GM12891 (cell line): ENCODE data around the gene SLC39A7.
A peak's percentile ranks its signal among the peaks of the same experiment; 100 is the strongest.

Source experiments
- DNase-seq: peaks from one replicate; pipeline ENCODE4 v3.0.0; 2011; ENCODE audit warnings: low spot score; ENCODE audit not compliant: insufficient read length
- FAIRE-seq: peaks from 2 replicates; lab custom pipeline; 2011; peaks lifted over from hg19 to GRCh38; lab: Jason Lieb, UNC
- PAX5 ChIP-seq: IDR thresholded peaks from 2 replicates; pipeline ENCODE4 v1.6.1; 2011; ENCODE audit warnings: low read length, moderate library complexity, mild to moderate bottlenecking; ENCODE audit not compliant: insufficient read depth, severe bottlenecking
- POLR2A ChIP-seq: IDR thresholded peaks from 2 replicates; pipeline ENCODE4 v1.6.1; 2011; ENCODE audit warnings: low read depth, low read length, control low read depth
- POLR2AphosphoS5 ChIP-seq: IDR thresholded peaks from 2 replicates; pipeline ENCODE4 v1.6.1; 2011; ENCODE audit warnings: low read depth, low read length, control low read depth
- POU2F2 ChIP-seq: IDR thresholded peaks from 2 replicates; pipeline ENCODE4 v1.6.1; 2011; ENCODE audit warnings: low read depth, mild to moderate bottlenecking, control low read depth, low read length, moderate library complexity
- SPI1 ChIP-seq: IDR thresholded peaks from 2 replicates; pipeline ENCODE4 v1.6.1; 2011; ENCODE audit warnings: low read depth, low read length, control low read depth
- TAF1 ChIP-seq: IDR thresholded peaks from 2 replicates; pipeline ENCODE4 v1.6.1; 2011; ENCODE audit warnings: low read depth, low read length, control low read depth

SLC39A7 gene

DNA sequence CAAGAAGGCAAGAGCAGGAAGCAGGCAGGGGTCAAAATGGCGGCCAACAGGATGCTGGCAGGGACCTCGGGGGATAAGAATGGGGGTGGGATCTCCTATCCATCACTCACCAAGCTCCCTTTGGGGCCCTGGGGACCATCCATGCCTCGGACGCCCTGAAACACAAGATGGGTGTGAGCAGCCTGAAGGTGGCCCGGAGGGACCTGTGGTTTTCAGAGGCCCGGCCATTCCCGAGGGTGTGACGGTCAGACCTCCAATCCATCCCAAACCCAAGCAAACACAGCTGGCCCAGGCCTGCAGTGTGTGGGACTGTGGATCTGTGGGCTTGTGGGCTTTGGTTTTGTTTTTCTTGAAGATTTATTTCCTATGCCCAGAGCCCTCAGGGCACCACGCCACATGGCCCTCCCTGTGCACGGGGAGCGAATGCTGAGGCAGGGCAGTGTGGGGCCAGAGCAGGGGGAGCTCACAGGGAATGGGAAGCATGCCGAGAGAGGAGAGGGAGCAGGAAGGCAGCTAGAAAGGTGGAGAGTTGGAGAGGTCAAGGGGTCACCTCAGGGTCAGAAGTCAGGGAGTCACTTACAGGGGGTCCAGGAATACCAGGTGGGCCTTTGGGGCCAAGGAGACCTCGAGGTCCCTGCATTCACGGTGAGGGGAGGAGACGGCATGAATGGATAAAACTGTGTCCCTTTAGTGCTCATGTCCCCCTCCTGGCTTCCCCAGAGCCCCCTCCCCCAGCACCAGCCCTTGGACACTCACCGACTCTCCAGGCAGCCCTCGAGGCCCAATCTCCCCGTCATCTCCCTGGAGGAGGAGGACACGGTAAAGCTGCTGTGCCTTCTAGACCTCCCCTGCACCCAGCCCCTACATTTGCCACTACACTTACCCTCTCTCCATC lies 22.9 kb upstream of the SLC39A7 start:
- FAIRE-seq (no peak), DNase-seq (no peak)
- TF ChIP-seq POLR2A (no peak), POLR2AphosphoS5 (no peak), SPI1 (no peak), POU2F2 (no peak), TAF1 (no peak), PAX5 (no peak)

DNA sequence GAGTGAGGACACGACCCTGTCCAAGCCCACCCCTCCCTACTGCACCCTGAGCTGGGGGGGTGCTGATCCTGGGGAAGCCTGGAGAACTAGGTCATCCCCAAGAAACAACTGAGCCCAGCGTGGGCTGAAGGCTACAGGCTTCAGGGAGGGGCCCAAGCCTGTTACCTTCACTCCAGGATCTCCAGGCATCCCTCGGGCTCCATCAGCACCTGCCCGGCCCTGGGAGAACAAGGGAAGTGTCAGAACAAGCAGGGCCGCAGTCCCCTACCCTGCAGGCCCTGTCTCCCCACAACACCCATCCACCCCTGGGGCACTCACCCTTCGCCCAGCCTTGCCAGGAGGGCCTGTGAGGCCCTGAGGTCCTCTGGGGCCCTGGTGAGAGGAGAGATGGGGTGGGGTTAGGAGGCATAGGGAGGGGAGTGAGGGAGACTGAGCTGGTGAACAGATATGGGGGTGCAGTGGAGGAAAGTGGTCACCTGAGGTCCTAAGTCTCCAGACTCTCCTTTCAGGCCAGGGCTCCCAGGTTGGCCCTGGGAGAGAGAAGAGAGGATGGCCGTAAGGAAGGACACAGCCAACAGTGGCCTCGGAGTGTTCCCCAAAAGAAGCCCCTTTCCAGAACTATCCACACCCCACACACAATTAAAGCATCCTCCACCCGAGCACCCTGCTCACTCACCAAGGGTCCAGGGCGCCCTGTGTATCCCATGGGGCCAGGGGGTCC lies 21.8 kb upstream of the SLC39A7 start:
- TF ChIP-seq SPI1 (no peak), POLR2AphosphoS5 (no peak), TAF1 (no peak), POU2F2 (no peak), PAX5 (no peak), POLR2A (no peak)
- DNase-seq (no peak), FAIRE-seq (no peak)

DNA sequence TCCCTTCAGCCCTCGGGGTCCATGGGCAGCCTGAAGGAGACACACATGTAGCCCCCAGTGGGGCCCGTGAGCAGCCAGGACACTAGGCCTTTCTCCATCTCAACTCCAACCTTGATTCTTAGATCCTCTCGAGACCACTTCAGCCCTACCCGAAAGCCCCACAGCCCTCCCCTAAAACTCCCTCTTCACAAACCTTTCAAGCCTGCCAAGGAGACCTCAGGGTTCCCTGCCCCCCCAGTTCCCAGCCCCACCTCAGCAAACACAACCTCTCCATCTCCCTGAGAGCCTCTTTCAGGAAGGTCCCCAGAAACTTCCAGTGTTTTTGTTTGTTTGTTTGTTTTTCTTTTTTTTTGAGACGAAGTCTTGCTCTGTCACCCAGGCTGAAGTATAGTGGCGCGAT lies 19.5 kb upstream of the SLC39A7 start:
- no peak for FAIRE-seq
- no peak for DNase-seq
- no peak for TF ChIP-seq PAX5
- no peak for TF ChIP-seq TAF1
- no peak for TF ChIP-seq POLR2A
- TF ChIP-seq SPI1: no peak
- TF ChIP-seq POLR2AphosphoS5: no peak
- no peak for TF ChIP-seq POU2F2

DNA sequence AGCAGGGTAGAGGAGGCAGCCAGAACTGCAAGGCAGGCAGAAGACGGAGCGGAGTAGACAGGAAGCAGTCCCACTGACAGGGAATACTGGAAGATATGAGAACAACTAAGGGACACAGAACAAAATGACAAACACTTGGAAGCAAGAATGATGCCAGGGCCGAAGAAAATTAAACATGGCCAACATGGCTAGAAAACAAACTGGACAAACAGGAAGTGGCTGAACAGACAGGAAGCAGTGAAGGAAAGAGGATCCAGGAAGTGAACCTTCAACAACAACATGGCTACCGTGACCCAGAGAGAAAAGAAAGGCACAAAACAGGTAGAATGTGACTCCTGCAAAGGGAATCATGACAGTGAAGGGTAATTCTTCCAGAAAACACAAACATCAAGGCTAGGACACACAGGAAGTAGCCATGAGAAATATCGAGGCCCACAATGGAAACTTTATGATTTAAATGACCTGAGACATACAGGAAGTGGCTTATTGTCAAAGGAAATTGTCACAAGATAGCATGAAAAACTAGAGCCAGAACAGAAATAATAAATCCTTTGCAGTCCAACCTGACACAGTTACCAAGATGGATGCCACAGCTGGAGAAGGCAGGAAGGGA lies 17.5 kb upstream of the SLC39A7 start:
- TF ChIP-seq SPI1 (peak; percentile 63; the same call in 1 of the 2 replicates), POU2F2 (no peak)
- DNase-seq (no peak), FAIRE-seq (peak; percentile 59)

DNA sequence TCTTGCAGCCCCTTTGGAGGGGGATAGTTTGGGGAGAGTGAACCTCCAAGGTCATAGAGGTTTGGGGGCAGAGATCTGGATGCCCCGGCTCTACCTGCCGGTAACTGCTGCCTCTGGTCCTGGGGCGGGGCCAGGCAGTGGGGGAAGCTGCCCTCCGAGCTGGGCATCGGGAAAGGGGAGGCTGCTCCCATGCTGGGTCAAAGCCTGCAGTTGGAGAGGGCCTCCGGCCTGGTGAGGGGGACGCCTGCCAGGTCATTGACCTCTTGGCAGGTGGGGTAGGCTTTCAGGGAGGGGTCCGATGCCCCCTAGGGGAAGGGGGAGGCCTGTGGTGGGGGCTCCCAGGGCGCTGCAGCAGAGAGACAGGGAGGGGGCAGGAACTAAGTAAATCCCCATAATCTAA lies 15.5 kb upstream of the SLC39A7 start:
- DNase-seq: no peak
- FAIRE-seq: no peak
- TF ChIP-seq SPI1 (no peak), POLR2AphosphoS5 (no peak), POLR2A (no peak), POU2F2 (no peak), TAF1 (no peak), PAX5 (no peak)

DNA sequence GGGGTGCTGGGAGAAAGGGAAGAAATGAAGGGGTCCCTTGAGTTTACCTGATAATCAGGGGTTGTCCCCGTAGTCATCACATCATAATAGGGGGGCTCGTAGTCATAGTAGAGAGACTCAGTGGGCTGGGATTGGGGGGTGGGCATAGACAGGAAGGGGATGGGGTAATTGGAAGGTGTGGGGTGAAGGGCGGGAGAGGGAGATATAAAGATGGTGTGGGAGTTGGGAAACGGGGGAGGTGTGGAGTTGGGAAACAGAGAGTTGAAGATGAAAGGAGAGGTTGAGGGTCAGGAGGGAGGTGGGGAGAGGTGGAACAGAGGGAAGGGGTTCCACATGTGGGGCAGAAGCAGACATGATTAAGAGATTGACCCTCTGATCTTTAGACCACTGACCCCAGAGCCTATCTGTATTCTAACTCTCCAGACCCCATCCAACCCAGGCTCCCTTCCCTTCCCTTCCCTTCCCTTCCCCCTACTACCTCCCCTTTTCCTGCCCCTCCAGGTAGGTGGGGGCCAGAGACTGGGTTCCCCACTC lies 14.9 kb upstream of the SLC39A7 start:
- FAIRE-seq (no peak), DNase-seq (no peak)
- TF ChIP-seq PAX5 (no peak), SPI1 (no peak), TAF1 (no peak), POU2F2 (no peak), POLR2AphosphoS5 (no peak), POLR2A (no peak)

DNA sequence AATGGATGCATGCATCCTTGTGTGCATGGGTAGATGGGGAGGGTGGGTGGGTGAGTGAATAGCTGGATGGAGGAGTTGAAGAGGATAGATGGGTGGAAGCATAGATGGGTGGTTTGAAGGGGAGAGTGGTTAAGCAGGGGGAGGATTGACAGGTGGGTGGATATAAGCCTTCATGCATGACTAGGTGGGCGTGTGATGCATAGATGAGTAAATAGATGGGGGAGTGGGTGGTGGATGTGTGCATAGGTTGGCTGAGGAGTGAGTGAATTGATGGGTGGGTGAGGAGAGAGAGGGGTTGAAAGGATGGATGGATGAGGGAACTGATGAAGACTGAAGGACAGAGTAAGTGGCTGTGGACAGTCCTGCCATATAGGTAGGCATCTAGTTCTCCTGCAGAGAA lies 12.9 kb upstream of the SLC39A7 start:
- DNase-seq (no peak), FAIRE-seq (no peak)
- TF ChIP-seq TAF1 (no peak), POLR2A (no peak), POLR2AphosphoS5 (no peak), POU2F2 (no peak), SPI1 (no peak), PAX5 (no peak)

DNA sequence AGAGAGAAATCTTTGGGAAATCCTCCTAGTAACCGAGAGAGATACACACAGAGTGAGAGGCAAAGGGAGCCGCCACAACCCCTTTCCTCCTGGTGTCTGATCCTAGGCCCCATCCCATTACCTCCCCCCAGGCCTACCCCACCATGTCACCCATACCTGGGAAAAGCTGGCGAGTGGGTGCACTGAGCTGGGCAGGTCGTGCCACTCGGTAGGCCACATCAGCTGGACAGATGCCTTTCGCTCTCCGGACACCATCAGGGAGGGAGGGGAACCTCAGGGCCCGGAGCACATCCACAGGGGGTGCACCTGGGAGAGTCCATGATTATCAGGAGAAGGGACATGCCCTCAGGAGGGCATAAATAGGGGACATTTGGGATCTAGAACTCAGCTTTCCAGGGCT lies 11.5 kb upstream of the SLC39A7 start:
- TF ChIP-seq POU2F2: no peak
- TF ChIP-seq TAF1: no peak
- TF ChIP-seq PAX5: no peak
- no peak for TF ChIP-seq SPI1
- no peak for TF ChIP-seq POLR2AphosphoS5
- no peak for TF ChIP-seq POLR2A

DNA sequence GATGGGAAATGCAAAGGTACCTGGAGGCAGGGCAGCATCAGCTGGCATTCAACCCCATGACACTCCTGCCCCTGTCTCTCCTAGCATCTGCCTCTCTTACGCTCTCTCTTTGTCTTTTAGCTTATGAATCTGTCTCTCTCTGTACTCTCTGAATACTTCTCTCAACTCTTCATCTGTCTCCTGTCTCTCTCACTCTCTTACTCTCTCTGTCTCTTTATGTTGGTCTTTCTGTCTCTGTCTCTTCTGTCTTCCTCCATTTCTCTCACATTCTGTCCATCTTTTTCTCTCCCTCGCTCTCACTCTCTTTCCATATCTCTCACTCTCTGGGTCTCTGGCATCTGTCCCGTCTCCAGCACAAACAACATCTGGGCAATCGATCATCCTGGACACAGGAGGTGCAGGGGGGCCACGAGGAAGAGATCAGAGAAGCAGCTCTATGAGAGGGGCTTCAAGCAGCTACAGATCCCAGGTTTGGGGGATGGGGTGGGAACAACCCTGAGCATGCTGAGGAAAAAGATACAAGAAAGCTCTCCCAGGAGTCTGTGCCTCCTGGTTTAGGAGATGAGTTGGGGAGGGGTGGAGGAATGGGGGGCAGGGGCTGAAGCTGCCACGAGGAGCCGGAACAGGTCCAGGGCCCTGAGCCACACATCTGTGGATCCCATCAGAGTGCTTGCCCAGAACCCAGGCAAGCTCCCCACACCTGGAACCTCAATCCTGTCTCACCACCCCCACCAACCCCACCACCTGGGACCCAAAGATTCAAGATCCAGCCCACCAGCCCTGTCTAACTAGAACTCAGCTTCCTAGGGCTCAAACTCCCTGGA lies 10.8 kb upstream of the SLC39A7 start:
- FAIRE-seq: no peak
- TF ChIP-seq PAX5 (no peak), POLR2A (no peak)
- DNase-seq: no peak

More for the DNA sequence above, 11.5 kb upstream of the SLC39A7 start:
- DNase-seq: no peak
- FAIRE-seq: no peak
